ENCODE results near the gene SHC3.

GRCh38 chr9:89029788-89030187 lies 148.8 kb downstream of the SHC3 start:
- TF ChIP-seq CTCF (IDR thresholded peaks at IDR 0.05; ENCODE audit: poor library complexity, severe bottlenecking) (no peak), EZH2 (IDR thresholded peaks at IDR 0.05; ENCODE audit: borderline replicate concordance, insufficient read depth, low read length, poor library complexity, severe bottlenecking) (no peak), EP300 (conservative IDR thresholded peaks at IDR 0.05; ENCODE audit: poor library complexity, severe bottlenecking) (no peak), POLR2AphosphoS5 (IDR thresholded peaks at IDR 0.05) (no peak), REST (IDR thresholded peaks at IDR 0.05; ENCODE audit: borderline replicate concordance) (no peak)

Data from neural cell (in vitro differentiated cells).